HG03280 (cell line): ENCODE measurements around the gene OR10H5.
"Not testable (repeated sequence)": the region's sequence is repeated elsewhere in the genome, so short reads cannot be mapped to it uniquely, and the experiment has no call there.

Source experiments
- ATAC-seq: cut with Tn5 transposase; IDR thresholded peaks from one replicate; pipeline ENCODE4 v1.9.1; 2021; ENCODE audit warnings: mild to moderate bottlenecking, moderate library complexity; ENCODE audit not compliant: unreplicated experiment

OR10H5 gene

GRCh38 chr19:15843203-15843893 lies 55.9 kb downstream of the OR10H5 start:
- ATAC-seq = no peak

- ATAC-seq = not testable (repeated sequence)
Observed at GRCh38 chr19:15843894-15844222, 56.4 kb downstream of the OR10H5 start.

GRCh38 chr19:15846923-15847322 lies 59.5 kb downstream of the OR10H5 start:
- ATAC-seq = no peak

GRCh38 chr19:15850385-15850784 lies 62.9 kb downstream of the OR10H5 start:
- no peak for ATAC-seq
